SK-N-SH (cell line): ENCODE data around the gene MAPT. TPM values are rescaled to one million over a fixed set of nuclear protein-coding genes. Genes with fewer than 3 reads are reported as not detected.
A peak's percentile ranks its signal among the peaks of the same experiment; 100 is the strongest.

ENCODE experiments used
- CTCF ChIA-PET: fragments of 300-600, 350-600 bp; formaldehyde crosslinking; extraction: SDS; loops from one replicate; lab custom pipeline; 2021; lab: Yijun Ruan, JAX
- POLR2A ChIA-PET: fragments of 350-600 bp; sonication (Branson Sonifier 250); formaldehyde crosslinking; extraction: SDS; loops from one replicate; lab custom pipeline; 2020; ENCODE audit warnings: antibody characterized with exemption, inconsistent platforms; lab: Yijun Ruan, JAX
- DNase-seq: peaks from one replicate; pipeline ENCODE4 v3.0.0; 2012
- H2AFZ ChIP-seq: fragments of 200-600 bp; sonication (generic); 2 replicates; pipeline ENCODE4 v1.8.1; 2016; ENCODE audit warnings: antibody characterized with exemption, mild to moderate bottlenecking, low read depth
- H3F3A ChIP-seq: fragments of 200-600 bp; sonication (generic); replicated peaks from 2 replicates; pipeline ENCODE3; 2016; ENCODE audit warnings: antibody characterized with exemption, mild to moderate bottlenecking; ENCODE audit not compliant: insufficient read depth
- H3K27ac ChIP-seq, 2 experiments: fragments of 200-500 bp in 1 of 2; fragments of 200-600 bp in 1 of 2; sonication (Bioruptor generic) in 1 of 2; sonication (generic), shearing (Covaris generic) in 1 of 2; 2 replicates each; pipeline versions ENCODE4 v1.5.1 to v1.6.1; 2014 to 2016; ENCODE audit warnings: low read depth in 2 of 2, inconsistent platforms in 1 of 2, low read length in 1 of 2, mild to moderate bottlenecking in 1 of 2, mixed read lengths in 1 of 2
- H3K27me3 ChIP-seq: fragments of 200-600 bp; sonication (generic), shearing (Covaris generic); 2 replicates; pipeline ENCODE4 v1.6.1; 2016; ENCODE audit warnings: mixed run types; ENCODE audit not compliant: insufficient read depth
- H3K36me3 ChIP-seq, 2 experiments: fragments of 200-500 bp in 1 of 2; fragments of 200-600 bp in 1 of 2; sonication (Bioruptor generic) in 1 of 2; sonication (generic) in 1 of 2; replicated peaks in 1 of 2; 2 replicates each; pipeline versions ENCODE3 to v1.5.1; 2014 to 2016; ENCODE audit warnings: low read length in 1 of 2, mild to moderate bottlenecking in 1 of 2; ENCODE audit not compliant: insufficient read depth in 2 of 2, control insufficient read depth in 1 of 2
- H3K4me1 ChIP-seq, 2 experiments: fragments of 200-500 bp in 1 of 2; fragments of 200-600 bp in 1 of 2; sonication (Bioruptor generic) in 1 of 2; sonication (generic), shearing (Covaris generic) in 1 of 2; 2 replicates each; pipeline versions ENCODE4 v1.5.1 to v1.6.1; 2014 to 2016; ENCODE audit warnings: low read depth in 1 of 2, low read length in 1 of 2, mixed run types in 1 of 2; ENCODE audit not compliant: insufficient read depth in 2 of 2, control insufficient read depth in 1 of 2
- H3K4me2 ChIP-seq: fragments of 200-600 bp; sonication (generic), shearing (Covaris generic); 2 replicates; pipeline ENCODE4 v1.6.1; 2017; ENCODE audit warnings: mixed run types
- H3K4me3 ChIP-seq, 2 experiments: fragments of 200-500 bp in 1 of 2; fragments of 200-600 bp in 1 of 2; sonication (Bioruptor generic) in 1 of 2; sonication (generic), shearing (Covaris generic) in 1 of 2; 2 replicates each; pipeline versions ENCODE4 v1.5.1 to v1.8.1; 2014 to 2016; ENCODE audit warnings: low read depth in 2 of 2, inconsistent platforms in 1 of 2, low read length in 1 of 2, mild to moderate bottlenecking in 1 of 2, mixed read lengths in 1 of 2, moderate library complexity in 1 of 2
- H3K79me2 ChIP-seq: fragments of 200-600 bp; sonication (generic); 2 replicates; pipeline ENCODE4 v1.8.1; 2017; ENCODE audit warnings: mild to moderate bottlenecking; ENCODE audit not compliant: insufficient read depth
- H3K9ac ChIP-seq: fragments of 200-600 bp; sonication (generic); 2 replicates; pipeline ENCODE4 v1.6.1; 2017; ENCODE audit warnings: mixed run types
- H3K9me2 ChIP-seq: fragments of 200-600 bp; sonication (generic); 2 replicates; pipeline ENCODE4 v1.6.1; 2017; ENCODE audit warnings: mixed run types
- H3K9me3 ChIP-seq: fragments of 200-600 bp; sonication (generic); 2 replicates; pipeline ENCODE4 v1.6.1; 2017; ENCODE audit warnings: mixed run types, mild to moderate bottlenecking, moderate library complexity
- H4K20me1 ChIP-seq: fragments of 200-600 bp; sonication (generic); 2 replicates; pipeline ENCODE4 v1.6.1; 2017; ENCODE audit warnings: mild to moderate bottlenecking, mixed run types; ENCODE audit not compliant: insufficient read depth
- CHD2 ChIP-seq: fragments of 150-350 bp; IDR thresholded peaks from 2 replicates; pipeline ENCODE4 v1.6.1; 2018; ENCODE audit warnings: low read length; ENCODE audit not compliant: partially characterized antibody
- FOSL2 ChIP-seq: IDR thresholded peaks from 2 replicates; pipeline ENCODE4 v1.4.0; 2012; ENCODE audit warnings: low read depth, mild to moderate bottlenecking, moderate library complexity, borderline replicate concordance
- FOXM1 ChIP-seq: IDR thresholded peaks from 2 replicates; pipeline ENCODE4 v1.4.0; 2012; ENCODE audit warnings: low read depth, mild to moderate bottlenecking
- GATA2 ChIP-seq: sonication (generic); formaldehyde crosslinking; IDR thresholded peaks from 2 replicates; pipeline ENCODE4 v1.5.0; 2020; ENCODE audit warnings: mild to moderate bottlenecking, missing genetic modification reagents
- MAX ChIP-seq: IDR thresholded peaks from 2 replicates; pipeline ENCODE4 v1.4.0; 2012; ENCODE audit warnings: low read depth
- REST ChIP-seq: IDR thresholded peaks from 2 replicates; pipeline ENCODE4 v1.6.1; 2012; ENCODE audit warnings: mild to moderate bottlenecking, low read depth, low read length, moderate library complexity
- RFX5 ChIP-seq: IDR thresholded peaks from 2 replicates; pipeline ENCODE4 v1.6.1; 2012; ENCODE audit warnings: mild to moderate bottlenecking, improper control_type of control experiment, low read length
- USF1 ChIP-seq: IDR thresholded peaks from 2 replicates; pipeline ENCODE4 v1.4.0; 2012; ENCODE audit warnings: low read depth, borderline replicate concordance
- WGBS: methylation state at CpG from one replicate; pipeline ENCODE4 v1.1.6; 2017; ENCODE audit warnings: low lambda C conversion rate; 5-methylcytosine and 5-hydroxymethylcytosine counted together
- polyA plus RNA-seq, 3 experiments: library from polyadenylated mRNA; depleted of rRNA; stranded (reverse); fragments of >200 nt; gene quantifications; 2 replicates each; pipeline ENCODE4 v1.2.3, GENCODE V29; 2012

The MAPT gene
- polyA plus RNA-seq, 1 of the 3 experiments (the other 2 are of a cell fraction) = 0.74 TPM

GRCh38 chr17:45914047-45914717, 19.8 kb downstream of the MAPT start:
- H2AFZ ChIP-seq = no peak overlapping the region
- H3K27ac ChIP-seq = no peak overlapping the region
- 60% methylated on average over 10 of the region's 10 CpGs for WGBS
- CTCF ChIA-PET = interaction anchor here (0.8 to 1.4 kb wide), 7 partner anchors 9 to 1028 kb away, joined by 3 to 4 read pairs (median 3); no protein-coding TSS in a partner anchor
- no peak overlapping the region for H3K4me2 ChIP-seq
- POLR2A ChIA-PET = no interaction called here
- H3K9me3 ChIP-seq = no peaks in the 10 kb centered on the region
- H3K9ac ChIP-seq = no peak overlapping the region
- H3F3A ChIP-seq = no peaks in the 10 kb centered on the region
- H3K36me3 ChIP-seq = no peaks in the 10 kb centered on the region
- no peak for DNase-seq
- H3K4me3 ChIP-seq = no peak overlapping the region
- peaks cover 0 to 11% of the 10 kb centered on the region in 2 experiments; a peak in 1 of 4 replicates for H3K4me1 ChIP-seq
- no peaks in the 10 kb centered on the region for H4K20me1 ChIP-seq
- H3K9me2 ChIP-seq = no peaks in the 10 kb centered on the region
- H3K27me3 ChIP-seq = peaks cover 12% of the 10 kb centered on the region; the same call in 1 of the 2 replicates
- H3K79me2 ChIP-seq = no peaks in the 10 kb centered on the region
- TF ChIP-seq USF1 (no peak), GATA2 (CRISPR knock-in tag) (peak; percentile 26; the same call in 1 of the 2 replicates), REST (no peak)

- no peaks in the 10 kb centered on the region for H3K79me2 ChIP-seq
- H3K9me2 ChIP-seq = no peaks in the 10 kb centered on the region
- POLR2A ChIA-PET = no interaction called here
- H3K4me2 ChIP-seq = no peak overlapping the region
- H3K9me3 ChIP-seq = no peaks in the 10 kb centered on the region
- CTCF ChIA-PET = interaction anchor here (0.8 kb wide), 1 partner anchor 17 kb away, joined by 3 read pairs; no protein-coding TSS in a partner anchor
- H2AFZ ChIP-seq = no peak overlapping the region
- H3K9ac ChIP-seq = no peak overlapping the region
- no peak overlapping the region for H3K27ac ChIP-seq
- H3K4me3 ChIP-seq = no peak overlapping the region
- H3K4me1 ChIP-seq = peaks cover 0 to 11% of the 10 kb centered on the region in 2 experiments; a peak in 1 of 4 replicates
- no peaks in the 10 kb centered on the region for H4K20me1 ChIP-seq
- WGBS = 68% methylated on average over 4 of the region's 4 CpGs
- H3K36me3 ChIP-seq = no peaks in the 10 kb centered on the region
- TF ChIP-seq MAX = no peak
- no peak for TF ChIP-seq FOXM1
- TF ChIP-seq RFX5 = no peak
- no peak for TF ChIP-seq FOSL2
- TF ChIP-seq CHD2 = no peak
- H3F3A ChIP-seq = no peaks in the 10 kb centered on the region
- no peak for DNase-seq
- H3K27me3 ChIP-seq = peaks cover 15% of the 10 kb centered on the region; the same call in 1 of the 2 replicates
Measured at GRCh38 chr17:45915263-45915662, 20.9 kb downstream of the MAPT start.
